Endothelial cell (in vitro differentiated cells): ENCODE data around the gene ADGRF5. TPM values are rescaled to one million over a fixed set of nuclear protein-coding genes. Genes with fewer than 3 reads are reported as not detected.
"Not testable (repeated sequence)": the region's sequence is repeated elsewhere in the genome, so short reads cannot be mapped to it uniquely, and the experiment has no call there.

Experiments
- DNase-seq: peaks from one replicate; pipeline ENCODE4 v3.0.0; 2021; ENCODE audit warnings: low spot score
- H3K27ac Mint-ChIP-seq: one replicate; pipeline ENCODE4 v1.8.0; 2021; ENCODE audit warnings: mixed read lengths, inconsistent platforms; ENCODE audit not compliant: unreplicated experiment
- H3K27me3 Mint-ChIP-seq: one replicate; pipeline ENCODE4 v1.8.0; 2021; ENCODE audit warnings: mild to moderate bottlenecking, moderate library complexity, mixed read lengths, inconsistent platforms; ENCODE audit not compliant: unreplicated experiment
- H3K36me3 Mint-ChIP-seq: one replicate; pipeline ENCODE4 v1.8.0; 2021; ENCODE audit warnings: mild to moderate bottlenecking, low read depth, mixed read lengths, inconsistent platforms; ENCODE audit not compliant: unreplicated experiment
- H3K4me1 Mint-ChIP-seq: one replicate; pipeline ENCODE4 v1.8.0; 2021; ENCODE audit warnings: mild to moderate bottlenecking, mixed read lengths, inconsistent platforms; ENCODE audit not compliant: unreplicated experiment
- H3K4me3 Mint-ChIP-seq: one replicate; pipeline ENCODE4 v1.8.0; 2021; ENCODE audit warnings: mild to moderate bottlenecking, mixed read lengths, inconsistent platforms; ENCODE audit not compliant: unreplicated experiment
- H3K9me3 Mint-ChIP-seq: one replicate; pipeline ENCODE4 v1.8.0; 2021; ENCODE audit warnings: mixed read lengths, inconsistent platforms; ENCODE audit not compliant: unreplicated experiment
- total RNA-seq: library from RNA; stranded (reverse); fragmentation: NEBNext Ultra II Directional; extraction: Animal tissue kit (Norgen Biotek cat#: 25700); gene quantifications from one replicate; pipeline ENCODE4 v1.2.1, GENCODE V29; 2021; ENCODE audit not compliant: unreplicated experiment
- TF ChIP-seq, protein P1 (sequence below): fragments of 200-600 bp; sonication (generic); IDR thresholded peaks from one replicate; pipeline ENCODE4 v1.5.0; 2021; ENCODE audit warnings: antibody characterized with exemption; ENCODE audit not compliant: unreplicated experiment

The ADGRF5 gene
- total RNA-seq, 1 donor from 2014 or later, result 250 TPM

DNA sequence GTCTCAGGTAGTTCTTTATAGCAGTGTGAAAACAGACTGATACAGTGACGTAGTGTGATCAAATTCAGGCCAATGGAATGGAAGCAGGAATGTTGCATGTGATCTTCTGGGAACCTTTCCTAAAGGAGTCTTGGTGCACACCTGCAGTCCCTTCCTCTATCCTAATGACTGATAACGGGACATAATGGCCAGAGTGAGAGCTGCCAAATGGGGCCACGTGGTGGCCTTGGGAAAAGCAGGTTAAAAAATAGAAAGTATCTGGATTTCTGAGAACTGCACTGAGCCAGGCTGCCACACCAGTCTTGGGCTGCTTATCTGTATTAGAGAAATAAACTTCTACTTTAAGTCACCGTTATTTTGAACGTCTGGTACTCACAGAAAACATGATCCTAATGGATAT, 76.6 kb downstream of the ADGRF5 start:
- H3K27ac Mint-ChIP-seq, result no peak overlapping the region
- peaks cover 3% of the 10 kb centered on the region for H3K9me3 Mint-ChIP-seq
- TF ChIP-seq, protein P1, sequence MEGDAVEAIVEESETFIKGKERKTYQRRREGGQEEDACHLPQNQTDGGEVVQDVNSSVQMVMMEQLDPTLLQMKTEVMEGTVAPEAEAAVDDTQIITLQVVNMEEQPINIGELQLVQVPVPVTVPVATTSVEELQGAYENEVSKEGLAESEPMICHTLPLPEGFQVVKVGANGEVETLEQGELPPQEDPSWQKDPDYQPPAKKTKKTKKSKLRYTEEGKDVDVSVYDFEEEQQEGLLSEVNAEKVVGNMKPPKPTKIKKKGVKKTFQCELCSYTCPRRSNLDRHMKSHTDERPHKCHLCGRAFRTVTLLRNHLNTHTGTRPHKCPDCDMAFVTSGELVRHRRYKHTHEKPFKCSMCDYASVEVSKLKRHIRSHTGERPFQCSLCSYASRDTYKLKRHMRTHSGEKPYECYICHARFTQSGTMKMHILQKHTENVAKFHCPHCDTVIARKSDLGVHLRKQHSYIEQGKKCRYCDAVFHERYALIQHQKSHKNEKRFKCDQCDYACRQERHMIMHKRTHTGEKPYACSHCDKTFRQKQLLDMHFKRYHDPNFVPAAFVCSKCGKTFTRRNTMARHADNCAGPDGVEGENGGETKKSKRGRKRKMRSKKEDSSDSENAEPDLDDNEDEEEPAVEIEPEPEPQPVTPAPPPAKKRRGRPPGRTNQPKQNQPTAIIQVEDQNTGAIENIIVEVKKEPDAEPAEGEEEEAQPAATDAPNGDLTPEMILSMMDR, result no peak
- no peak for DNase-seq
- no peaks in the 10 kb centered on the region for H3K36me3 Mint-ChIP-seq
- H3K27me3 Mint-ChIP-seq, result peaks cover 14% of the 10 kb centered on the region
- no peak overlapping the region for H3K4me3 Mint-ChIP-seq
- H3K4me1 Mint-ChIP-seq, result peaks cover 27% of the 10 kb centered on the region

DNA sequence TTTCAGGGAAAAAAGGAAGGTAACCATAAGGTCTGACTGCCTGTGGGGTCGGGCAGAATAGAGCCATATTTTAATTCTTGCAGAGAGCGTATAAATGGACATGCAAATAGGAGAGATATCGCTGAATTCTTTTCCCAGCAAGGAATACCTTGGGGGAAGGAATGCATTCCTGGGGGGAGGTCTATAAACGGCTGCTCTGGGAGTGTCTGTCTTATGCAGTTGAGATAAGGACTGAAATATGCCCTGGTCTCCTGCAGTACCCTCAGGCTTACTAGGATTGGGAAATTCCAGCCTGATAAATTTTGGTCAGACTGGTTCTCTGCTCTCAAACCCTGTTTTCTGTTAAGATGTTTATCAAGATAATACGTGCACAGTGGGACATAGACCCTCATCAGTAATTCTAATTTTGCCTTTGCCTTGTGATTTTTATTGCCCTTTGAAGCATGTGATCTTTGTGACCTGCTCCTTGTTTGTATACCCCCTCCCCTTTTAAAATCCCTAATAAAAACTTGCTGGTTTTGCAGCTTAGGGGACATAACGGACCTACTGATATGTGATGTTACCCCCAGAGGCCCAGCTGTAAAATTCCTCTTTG, 79.4 kb downstream of the ADGRF5 start:
- not testable (repeated sequence) for H3K9me3 Mint-ChIP-seq, DNase-seq, H3K27me3 Mint-ChIP-seq, H3K4me1 Mint-ChIP-seq, H3K4me3 Mint-ChIP-seq, H3K36me3 Mint-ChIP-seq, H3K27ac Mint-ChIP-seq

DNA sequence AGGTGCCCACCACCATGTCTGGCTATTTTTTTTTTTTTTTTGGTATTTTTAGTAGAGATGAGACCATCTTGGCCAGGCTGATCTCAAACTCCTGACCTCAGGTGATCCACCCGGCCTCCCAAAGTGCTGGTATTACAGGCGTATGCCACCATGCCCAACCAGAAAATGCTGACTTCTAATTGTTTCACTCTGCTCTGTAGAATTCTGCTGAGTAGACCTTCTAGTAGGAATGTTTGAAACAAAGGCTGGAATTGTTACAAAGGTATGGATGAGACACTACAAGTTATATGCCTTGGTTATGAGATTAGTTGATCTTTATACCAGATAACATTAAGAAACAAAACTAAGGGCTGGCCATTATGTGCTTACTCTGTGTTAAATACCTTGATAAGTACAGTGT, 83.7 kb downstream of the ADGRF5 start:
- Mint-ChIP-seq H3K27ac (no peak overlapping the region), H3K27me3 (no peaks in the 10 kb centered on the region), H3K4me3 (no peak overlapping the region), H3K9me3 (peaks cover 3% of the 10 kb centered on the region), H3K36me3 (no peaks in the 10 kb centered on the region), H3K4me1 (no peaks in the 10 kb centered on the region)
- DNase-seq, result no peak
- TF ChIP-seq, protein P1, result no peak

DNA sequence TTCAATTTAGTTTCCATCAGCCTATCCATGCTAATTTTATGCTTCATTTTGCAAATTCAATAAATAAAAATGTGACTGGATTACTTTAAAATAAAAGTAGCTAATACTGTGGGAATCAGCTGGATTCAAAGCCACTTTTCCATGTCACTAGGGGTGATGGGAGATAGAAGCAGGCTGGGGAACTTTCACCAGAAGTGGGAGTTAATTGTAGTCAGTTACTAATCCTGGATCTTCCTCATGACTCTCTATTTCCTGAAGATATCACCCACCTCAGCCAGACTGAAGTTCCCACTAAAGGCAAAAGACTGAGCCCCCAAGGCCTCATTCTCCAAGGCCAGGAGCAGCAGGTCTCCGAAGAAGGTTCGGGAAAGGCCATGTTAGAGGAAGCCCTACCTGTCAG, 86.7 kb downstream of the ADGRF5 start:
- not testable (repeated sequence) for H3K36me3 Mint-ChIP-seq, H3K4me1 Mint-ChIP-seq, H3K9me3 Mint-ChIP-seq, H3K27ac Mint-ChIP-seq, DNase-seq, H3K4me3 Mint-ChIP-seq, H3K27me3 Mint-ChIP-seq

DNA sequence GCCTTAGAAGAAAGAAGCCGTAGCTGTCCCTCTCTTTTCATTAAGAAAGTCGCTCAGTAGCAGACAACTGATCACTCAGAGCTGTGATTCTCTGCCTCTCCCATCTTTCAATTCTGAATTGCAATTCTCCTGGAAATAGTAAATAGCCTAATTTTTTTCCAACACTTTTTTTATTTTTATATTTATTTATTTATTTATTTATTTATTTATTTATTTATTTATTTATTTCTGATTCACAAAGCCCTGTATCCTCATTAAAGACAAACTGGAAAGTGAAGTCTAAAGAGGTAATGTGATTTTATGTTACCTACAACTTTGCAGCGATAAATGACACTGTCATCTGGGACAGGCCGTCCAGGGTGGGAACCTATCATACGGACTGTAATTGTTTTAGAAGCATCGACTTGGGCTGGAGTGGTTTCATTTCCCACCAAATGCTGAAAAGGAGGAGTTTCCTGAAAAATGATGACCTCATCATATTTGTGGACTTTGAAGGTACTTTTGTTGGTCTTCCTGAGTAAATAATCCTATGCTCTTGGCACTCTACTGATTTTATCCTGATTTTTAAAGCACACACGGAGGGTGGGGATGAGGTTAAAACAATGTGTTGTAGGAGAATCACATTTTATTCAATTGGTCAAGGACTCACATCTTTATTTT, 87.4 kb downstream of the ADGRF5 start:
- not testable (repeated sequence) for H3K27ac Mint-ChIP-seq, H3K4me3 Mint-ChIP-seq, H3K4me1 Mint-ChIP-seq, H3K27me3 Mint-ChIP-seq, H3K9me3 Mint-ChIP-seq, H3K36me3 Mint-ChIP-seq, DNase-seq

DNA sequence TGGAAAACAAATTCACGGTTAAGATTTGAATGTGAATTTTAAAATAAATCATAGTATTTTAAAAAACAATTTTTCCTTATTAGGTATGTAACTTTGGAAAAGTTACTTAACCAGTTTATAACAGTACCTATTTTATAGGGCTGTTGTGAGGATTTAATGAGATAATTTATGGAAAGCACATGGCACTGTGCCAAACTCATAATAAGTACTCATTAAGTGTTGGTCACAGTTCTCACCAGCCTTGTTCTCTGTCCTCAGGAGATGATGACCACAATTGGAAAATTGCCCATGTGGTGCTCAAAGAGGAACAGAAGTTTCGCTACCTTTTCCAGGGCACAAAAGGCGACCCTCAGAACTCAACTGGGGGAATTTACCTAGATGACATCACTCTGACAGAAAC, 88.9 kb downstream of the ADGRF5 start:
- DNase-seq, result no peak
- Mint-ChIP-seq H3K36me3 (no peaks in the 10 kb centered on the region), H3K4me1 (no peaks in the 10 kb centered on the region), H3K9me3 (no peaks in the 10 kb centered on the region), H3K27me3 (no peaks in the 10 kb centered on the region), H3K4me3 (no peak overlapping the region), H3K27ac (no peak overlapping the region)
- TF ChIP-seq, protein P1, result no peak
